Cardiac muscle cell (in vitro differentiated cells and primary cell): Measurements from ENCODE around the gene CLEC4F. TPM values are rescaled to one million over a fixed set of nuclear protein-coding genes. Genes with fewer than 3 reads are reported as not detected.

ENCODE experiments used
- DNase-seq, 2 donors: peaks; one replicate each; pipeline versions ENCODE4 v3.0.0 to v3.0.0-alpha.2; 2010 to 2017; ENCODE audit warnings: low read depth in 1 of 2, low spot score in 1 of 2
- H3K27ac ChIP-seq: fragments of 200-600 bp; sonication (generic); 2 replicates; pipeline ENCODE4 v1.5.1; 2016
- H3K27me3 ChIP-seq: fragments of 200-600 bp; sonication (generic); 2 replicates; pipeline ENCODE4 v1.6.0; 2016; ENCODE audit warnings: control low read depth
- H3K36me3 ChIP-seq: fragments of 200-600 bp; sonication (generic); 2 replicates; pipeline ENCODE4 v1.5.1; 2016; ENCODE audit warnings: control low read depth
- H3K4me1 ChIP-seq: fragments of 200-600 bp; sonication (generic); 2 replicates; pipeline ENCODE4 v1.8.1; 2017; ENCODE audit warnings: low read depth, mild to moderate bottlenecking, mixed run types
- H3K4me3 ChIP-seq: fragments of 200-600 bp; sonication (generic); 2 replicates; pipeline ENCODE4 v1.5.1; 2016; ENCODE audit warnings: mild to moderate bottlenecking
- H3K9me3 ChIP-seq: fragments of 200-600 bp; sonication (generic); 2 replicates; pipeline ENCODE4 v1.5.1; 2017; ENCODE audit warnings: low read depth, mild to moderate bottlenecking, control low read depth
- polyA plus RNA-seq: library from polyadenylated mRNA; unstranded; fragments of >200 nt; fragmentation: Nextera tagmentation; extraction: Ambion mirVana; gene quantifications from 2 replicates; pipeline ENCODE4 v1.2.1, GENCODE V29; 2016
- total RNA-seq: library from RNA; depleted of rRNA; stranded (reverse); fragments of >200 nt; gene quantifications from 2 replicates; pipeline ENCODE4 v1.2.3, GENCODE V29; 2016
- TF ChIP-seq, protein P1 (sequence below): IDR thresholded peaks from 2 replicates; pipeline ENCODE4 v1.5.1; 2012; ENCODE audit warnings: low read depth, mild to moderate bottlenecking, low read length

The CLEC4F gene
- total and polyA plus RNA-seq, 2 experiments from 2014 or later: not detected

DNA sequence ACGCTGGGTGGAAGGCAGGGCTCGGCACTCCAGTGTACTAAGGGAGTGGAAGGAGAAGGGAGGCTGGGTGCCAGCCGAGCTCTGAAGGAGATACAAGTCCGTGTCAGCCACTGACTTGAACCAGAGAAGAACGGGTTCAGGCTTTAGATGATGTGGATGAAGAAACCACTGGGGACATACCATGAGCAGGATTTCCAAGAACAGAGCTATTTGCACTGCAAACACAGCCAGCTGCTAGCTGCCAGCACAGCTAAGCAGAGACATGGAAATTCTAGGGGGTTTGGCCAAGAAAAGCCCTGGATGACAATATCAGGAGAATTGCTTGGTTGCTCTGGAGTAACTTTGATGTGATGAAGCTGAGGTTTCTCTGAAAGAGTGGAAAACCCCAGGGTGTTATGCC, 10.0 kb upstream of the CLEC4F start:
- Histone ChIP-seq H3K4me1 (no peaks in the 10 kb centered on the region), H3K9me3 (no peaks in the 10 kb centered on the region), H3K36me3 (no peaks in the 10 kb centered on the region), H3K27me3 (no peaks in the 10 kb centered on the region), H3K27ac (no peak overlapping the region), H3K4me3 (no peak overlapping the region)
- TF ChIP-seq, protein P1, sequence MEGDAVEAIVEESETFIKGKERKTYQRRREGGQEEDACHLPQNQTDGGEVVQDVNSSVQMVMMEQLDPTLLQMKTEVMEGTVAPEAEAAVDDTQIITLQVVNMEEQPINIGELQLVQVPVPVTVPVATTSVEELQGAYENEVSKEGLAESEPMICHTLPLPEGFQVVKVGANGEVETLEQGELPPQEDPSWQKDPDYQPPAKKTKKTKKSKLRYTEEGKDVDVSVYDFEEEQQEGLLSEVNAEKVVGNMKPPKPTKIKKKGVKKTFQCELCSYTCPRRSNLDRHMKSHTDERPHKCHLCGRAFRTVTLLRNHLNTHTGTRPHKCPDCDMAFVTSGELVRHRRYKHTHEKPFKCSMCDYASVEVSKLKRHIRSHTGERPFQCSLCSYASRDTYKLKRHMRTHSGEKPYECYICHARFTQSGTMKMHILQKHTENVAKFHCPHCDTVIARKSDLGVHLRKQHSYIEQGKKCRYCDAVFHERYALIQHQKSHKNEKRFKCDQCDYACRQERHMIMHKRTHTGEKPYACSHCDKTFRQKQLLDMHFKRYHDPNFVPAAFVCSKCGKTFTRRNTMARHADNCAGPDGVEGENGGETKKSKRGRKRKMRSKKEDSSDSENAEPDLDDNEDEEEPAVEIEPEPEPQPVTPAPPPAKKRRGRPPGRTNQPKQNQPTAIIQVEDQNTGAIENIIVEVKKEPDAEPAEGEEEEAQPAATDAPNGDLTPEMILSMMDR: no peak
- peak in 1 of 2 donors; percentile 22 for DNase-seq

DNA sequence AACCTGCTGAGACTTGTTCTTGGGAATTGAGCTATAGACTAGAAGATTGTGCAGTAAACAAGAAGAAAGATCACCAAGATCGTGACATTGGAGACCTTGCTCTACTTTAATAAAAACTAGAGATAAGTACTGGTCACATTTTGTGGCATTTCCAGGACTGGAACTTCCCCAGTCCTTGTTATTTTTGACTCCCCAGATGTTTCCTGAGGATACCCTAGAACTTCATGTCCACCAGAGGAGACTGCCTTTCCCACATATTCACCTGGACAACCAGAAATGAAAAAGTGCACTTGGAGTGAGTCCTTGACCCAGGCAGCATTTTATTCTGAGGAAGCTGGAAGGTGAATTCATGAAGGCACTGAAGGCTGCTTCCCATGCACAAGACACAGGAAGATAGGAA, 9.5 kb upstream of the CLEC4F start:
- DNase-seq: no peak
- Histone ChIP-seq H3K36me3 (no peaks in the 10 kb centered on the region), H3K9me3 (no peaks in the 10 kb centered on the region), H3K27me3 (no peaks in the 10 kb centered on the region), H3K27ac (no peak overlapping the region), H3K4me3 (no peak overlapping the region), H3K4me1 (no peaks in the 10 kb centered on the region)
- TF ChIP-seq, protein P1: no peak

DNA sequence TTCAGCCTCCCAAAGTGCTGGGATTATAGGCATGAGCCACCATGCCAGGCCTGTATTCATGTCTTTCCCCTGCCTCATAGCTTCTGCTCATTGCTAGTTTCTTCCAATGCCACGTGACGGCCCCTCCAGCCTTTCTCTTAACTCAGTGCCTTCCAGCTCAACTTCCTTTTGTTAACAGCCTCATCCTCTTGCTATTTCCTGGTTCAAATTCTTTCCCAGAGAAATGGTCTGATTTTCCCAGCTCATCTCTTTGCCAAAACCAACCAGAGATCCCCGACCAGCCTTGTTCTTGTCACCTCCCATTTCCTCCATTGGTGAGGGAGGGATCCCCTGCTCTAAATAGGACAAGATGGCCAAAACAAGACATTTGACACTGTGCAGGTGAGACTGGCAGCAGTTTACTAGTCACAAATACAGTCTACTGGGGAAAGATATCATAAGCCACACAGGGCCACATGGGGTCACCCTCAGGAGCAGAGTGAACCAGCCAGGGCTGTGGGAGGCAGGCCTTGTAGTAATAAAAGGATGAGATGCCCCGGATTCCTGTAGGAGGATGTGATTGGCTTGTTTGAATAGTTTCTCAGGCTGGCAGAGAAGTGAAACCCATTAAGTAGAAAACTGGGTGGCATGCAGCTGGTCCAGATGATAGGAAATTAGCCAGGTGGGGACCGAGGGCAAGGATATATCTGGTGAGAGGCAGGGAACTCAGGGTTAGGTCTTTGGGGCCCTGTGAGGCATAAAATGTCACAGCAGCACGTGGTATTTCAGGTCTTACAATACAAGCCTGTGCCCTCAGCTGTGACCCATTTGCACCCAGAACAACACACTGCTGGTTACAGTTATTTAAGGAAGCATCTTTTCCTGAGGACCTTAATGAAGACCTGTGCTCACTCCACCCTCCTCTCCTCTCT, 8.8 kb upstream of the CLEC4F start:
- no peaks in the 10 kb centered on the region for H3K27me3 ChIP-seq
- no peaks in the 10 kb centered on the region for H3K4me1 ChIP-seq
- peak in 1 of 2 donors; percentile 53 for DNase-seq
- H3K4me3 ChIP-seq: no peak overlapping the region
- no peak overlapping the region for H3K27ac ChIP-seq
- H3K9me3 ChIP-seq: no peaks in the 10 kb centered on the region
- TF ChIP-seq, protein P1: no peak
- no peaks in the 10 kb centered on the region for H3K36me3 ChIP-seq

DNA sequence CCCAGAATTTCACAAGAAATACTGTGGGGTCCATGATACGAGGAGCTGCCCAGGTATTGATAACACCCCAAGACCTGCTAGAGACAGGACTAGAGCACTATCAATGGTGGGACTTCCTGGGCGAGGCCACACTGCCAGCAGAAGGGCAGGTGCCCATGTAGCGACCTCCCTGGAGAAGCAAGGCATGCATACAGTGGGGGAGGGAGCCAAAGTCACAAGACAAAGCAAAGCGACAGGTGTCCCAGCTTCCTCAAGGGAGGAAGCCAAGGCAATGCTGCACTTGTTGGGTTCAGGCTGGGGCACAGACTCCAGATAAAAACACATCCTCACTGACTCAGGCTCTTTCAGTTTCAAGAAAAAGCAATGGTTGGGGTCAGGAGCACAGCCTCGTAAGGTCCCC, 7.7 kb upstream of the CLEC4F start:
- no peak overlapping the region for H3K4me3 ChIP-seq

DNA sequence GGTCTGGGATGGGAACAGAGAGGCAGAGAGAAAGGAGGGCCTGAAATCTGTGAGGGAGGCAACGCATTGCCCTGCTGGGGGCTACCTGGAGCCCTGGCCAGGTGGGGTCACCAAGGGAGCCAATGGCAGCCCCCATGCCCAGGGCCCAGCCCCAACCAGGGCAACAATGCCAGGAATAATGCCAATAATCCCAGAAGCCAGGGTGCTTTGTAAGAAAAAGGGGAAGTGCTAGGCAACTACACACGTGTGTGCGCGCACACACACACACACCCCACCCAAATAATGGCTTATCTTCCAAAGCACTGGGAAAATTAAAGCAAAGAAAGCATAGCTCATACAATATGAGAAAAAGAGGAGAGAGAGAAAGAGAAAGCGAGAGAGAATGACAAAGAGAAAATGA, 7.0 kb upstream of the CLEC4F start:
- Histone ChIP-seq H3K27me3 (no peaks in the 10 kb centered on the region), H3K4me3 (no peak overlapping the region), H3K9me3 (no peaks in the 10 kb centered on the region), H3K4me1 (no peaks in the 10 kb centered on the region), H3K27ac (no peak overlapping the region), H3K36me3 (no peaks in the 10 kb centered on the region)
- no peak for DNase-seq
- TF ChIP-seq, protein P1: no peak

More for the DNA sequence above, 7.7 kb upstream of the CLEC4F start:
- TF ChIP-seq, protein P1: no peak
- no peaks in the 10 kb centered on the region for H3K36me3 ChIP-seq
- no peak overlapping the region for H3K27ac ChIP-seq
- H3K9me3 ChIP-seq: no peaks in the 10 kb centered on the region
- H3K27me3 ChIP-seq: no peaks in the 10 kb centered on the region
- no peak for DNase-seq
- H3K4me1 ChIP-seq: no peaks in the 10 kb centered on the region
